HEK293 (cell line): ENCODE results near the gene ETV6.

Source experiments
- CTCF ChIA-PET: fragments of 350-600 bp; formaldehyde crosslinking; extraction: SDS; loops from one replicate; lab custom pipeline; 2021; ENCODE audit warnings: antibody characterized with exemption; lab: Yijun Ruan, JAX
- POLR2A ChIA-PET: fragments of 300-600 bp; formaldehyde crosslinking; extraction: SDS; loops from one replicate; lab custom pipeline; 2020; ENCODE audit warnings: antibody characterized with exemption, inconsistent platforms; lab: Yijun Ruan, JAX
- H3K27ac ChIP-seq: fragments of 200-500 bp; sonication (Bioruptor generic); 2 replicates; pipeline ENCODE4 v1.5.1; 2014; ENCODE audit warnings: low read depth, low read length, control low read depth, inconsistent platforms; ENCODE audit errors: extremely low read depth
- H3K36me3 ChIP-seq, 2 experiments: fragments of 200-500 bp in 1 of 2; sonication (Bioruptor generic) in 1 of 2; 1 replicate in 1 of 2; 2 replicates in 1 of 2; pipeline ENCODE4 v1.5.1; 2014 to 2017; ENCODE audit warnings: inconsistent platforms in 2 of 2, low read length in 2 of 2; ENCODE audit not compliant: control insufficient read depth in 2 of 2, insufficient read depth in 1 of 2
- H3K4me1 ChIP-seq: fragments of 200-500 bp; sonication (Bioruptor generic); 2 replicates; pipeline ENCODE4 v1.5.1; 2014; ENCODE audit warnings: mild to moderate bottlenecking, low read length, inconsistent platforms; ENCODE audit not compliant: control insufficient read depth, insufficient read depth
- H3K4me3 ChIP-seq: 2 replicates; pipeline ENCODE4 v1.5.1; 2011; ENCODE audit warnings: low read depth, mild to moderate bottlenecking, control low read depth, low read length, moderate library complexity
- H3K9me3 ChIP-seq: fragments of 200-500 bp; sonication (Bioruptor generic); 2 replicates; pipeline ENCODE4 v1.5.1; 2014; ENCODE audit warnings: low read depth, low read length, inconsistent platforms; ENCODE audit not compliant: control insufficient read depth, insufficient read depth
- BCL11B ChIP-seq: fragments of 450-650 bp; formaldehyde crosslinking; IDR thresholded peaks from 2 replicates; pipeline ENCODE4 v1.5.1; 2016; ENCODE audit warnings: low read depth, missing biosample characterization, missing genetic modification characterization
- HOXD13 ChIP-seq: sonication (generic); formaldehyde crosslinking; IDR thresholded peaks from 2 replicates; pipeline ENCODE4 v1.8.0; 2022; ENCODE audit warnings: missing genetic modification reagents, borderline replicate concordance
- SCRT1 ChIP-seq: fragments of 450-650 bp; formaldehyde crosslinking; IDR thresholded peaks from 2 replicates; pipeline ENCODE4 v1.5.1; 2016; ENCODE audit warnings: missing biosample characterization, missing genetic modification characterization, borderline replicate concordance
- ZBTB21 ChIP-seq: fragments of 450-650 bp; formaldehyde crosslinking; IDR thresholded peaks from 2 replicates; pipeline ENCODE4 v1.5.1; 2017; ENCODE audit warnings: missing biosample characterization, missing genetic modification characterization
- ZEB2 ChIP-seq: fragments of 450-650 bp; formaldehyde crosslinking; IDR thresholded peaks from 2 replicates; pipeline ENCODE4 v1.5.1; 2016; ENCODE audit warnings: missing biosample characterization, missing genetic modification characterization
- ZFP41 ChIP-seq: fragments of 450-650 bp; formaldehyde crosslinking; IDR thresholded peaks from 2 replicates; pipeline ENCODE4 v1.5.1; 2016; ENCODE audit warnings: missing biosample characterization, missing genetic modification characterization, borderline replicate concordance
- ZNF266 ChIP-seq: fragments of 450-650 bp; formaldehyde crosslinking; IDR thresholded peaks from 2 replicates; pipeline ENCODE4 v1.5.1; 2016; ENCODE audit warnings: missing biosample characterization, missing genetic modification characterization, low read depth
- ZNF324 ChIP-seq: fragments of 450-650 bp; formaldehyde crosslinking; IDR thresholded peaks from 2 replicates; pipeline ENCODE4 v1.5.1; 2016; ENCODE audit warnings: missing biosample characterization, missing genetic modification characterization
- ZNF521 ChIP-seq: fragments of 450-650 bp; formaldehyde crosslinking; IDR thresholded peaks from 2 replicates; pipeline ENCODE4 v1.5.1; 2017; ENCODE audit warnings: missing biosample characterization, mild to moderate bottlenecking, missing genetic modification characterization
- ZNF530 ChIP-seq: fragments of 450-650 bp; formaldehyde crosslinking; IDR thresholded peaks from 2 replicates; pipeline ENCODE4 v1.5.1; 2016; ENCODE audit warnings: low read depth, missing biosample characterization, missing genetic modification characterization
- ZNF555 ChIP-seq: fragments of 450-650 bp; formaldehyde crosslinking; conservative IDR thresholded peaks from 2 replicates; pipeline ENCODE4 v1.5.1; 2017; ENCODE audit warnings: missing biosample characterization, mild to moderate bottlenecking, missing genetic modification characterization, inconsistent platforms
- ZNF629 ChIP-seq: fragments of 450-650 bp; formaldehyde crosslinking; IDR thresholded peaks from 2 replicates; pipeline ENCODE4 v1.5.1; 2017; ENCODE audit warnings: missing biosample characterization, missing genetic modification characterization
- ZNF777 ChIP-seq: fragments of 450-650 bp; formaldehyde crosslinking; IDR thresholded peaks from 2 replicates; pipeline ENCODE4 v1.5.1; 2017; ENCODE audit warnings: missing biosample characterization, missing genetic modification characterization, borderline replicate concordance
- ZNF830 ChIP-seq: fragments of 450-650 bp; IDR thresholded peaks from 2 replicates; pipeline ENCODE4 v1.5.0; 2018; ENCODE audit warnings: missing biosample characterization, missing genetic modification characterization, low read depth, mild to moderate bottlenecking, moderate library complexity
- TF ChIP-seq, protein P1 (sequence below): fragments of 450-650 bp; formaldehyde crosslinking; optimal IDR thresholded peaks from 2 replicates; pipeline ENCODE3; 2016; ENCODE audit warnings: missing biosample characterization, mild to moderate bottlenecking, missing genetic modification characterization
- TF ChIP-seq, protein P2 (sequence below): fragments of 450-650 bp; formaldehyde crosslinking; IDR thresholded peaks from 2 replicates; pipeline ENCODE4 v1.5.1; 2016; ENCODE audit warnings: missing biosample characterization, missing genetic modification characterization, borderline replicate concordance
- TF ChIP-seq, protein P3 (sequence below): fragments of 450-650 bp; formaldehyde crosslinking; IDR thresholded peaks from 2 replicates; pipeline ENCODE4 v1.5.1; 2016; ENCODE audit warnings: missing biosample characterization, missing genetic modification characterization
- TF ChIP-seq, protein P4 (sequence below): fragments of 450-650 bp; formaldehyde crosslinking; IDR thresholded peaks from 2 replicates; pipeline ENCODE4 v1.5.1; 2016; ENCODE audit warnings: missing biosample characterization, missing genetic modification characterization
- TF ChIP-seq, protein P5 (sequence below): fragments of 450-650 bp; formaldehyde crosslinking; IDR thresholded peaks from 2 replicates; pipeline ENCODE4 v1.5.1; 2016; ENCODE audit warnings: missing biosample characterization, missing genetic modification characterization

ETV6 gene

DNA sequence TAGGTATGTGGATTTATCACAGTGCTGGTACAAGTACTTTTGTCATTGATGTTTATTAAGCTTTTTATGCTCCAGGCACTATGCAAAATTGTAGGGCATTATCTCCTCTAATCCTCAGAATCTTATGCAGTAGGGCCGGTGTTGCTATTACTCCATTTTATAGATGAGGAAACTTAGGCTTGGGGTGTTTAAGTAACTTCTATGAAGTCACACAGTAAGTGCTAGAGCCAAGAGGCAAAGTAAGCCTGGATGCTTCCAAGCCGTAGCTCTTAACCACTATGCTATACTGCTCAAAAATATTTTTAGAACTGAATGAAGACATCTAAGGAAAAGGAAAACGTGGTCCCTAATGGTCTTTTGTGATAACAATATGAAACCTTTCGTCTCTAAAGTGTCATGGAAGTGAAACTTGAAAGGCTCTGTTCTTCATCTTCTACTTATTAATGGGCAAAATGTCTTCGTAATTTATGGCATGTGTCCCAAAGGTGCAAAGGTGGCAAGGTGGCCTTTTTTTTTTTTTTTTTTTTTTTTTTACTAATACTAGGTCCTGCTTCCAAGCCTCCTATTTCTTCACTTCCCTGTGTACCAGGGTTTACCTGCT, 85.2 kb downstream of the ETV6 start:
- no peaks in the 10 kb centered on the region for H3K9me3 ChIP-seq
- H3K4me1 ChIP-seq, result no peaks in the 10 kb centered on the region
- no peaks in the 10 kb centered on the region for H3K36me3 ChIP-seq
- ChIA-PET POLR2A (no interaction called here), CTCF (interaction anchor here (0.6 to 2.0 kb wide), 10 partner anchors 10 to 298 kb away, joined by 3 to 5 read pairs (median 4); no protein-coding TSS in a partner anchor)
- H3K27ac ChIP-seq, result no peak overlapping the region
- H3K4me3 ChIP-seq, result no peak overlapping the region
- no peak for TF ChIP-seq ZFP41 (tag by site-specific recombination)
- TF ChIP-seq ZBTB21 (tag by site-specific recombination), result no peak
- no peak for TF ChIP-seq HOXD13 (CRISPR knock-in tag)
- no peak for TF ChIP-seq BCL11B (tag by site-specific recombination)
- TF ChIP-seq ZNF830 (tag by site-specific recombination), result no peak
- no peak for TF ChIP-seq ZNF629 (tag by site-specific recombination)

DNA sequence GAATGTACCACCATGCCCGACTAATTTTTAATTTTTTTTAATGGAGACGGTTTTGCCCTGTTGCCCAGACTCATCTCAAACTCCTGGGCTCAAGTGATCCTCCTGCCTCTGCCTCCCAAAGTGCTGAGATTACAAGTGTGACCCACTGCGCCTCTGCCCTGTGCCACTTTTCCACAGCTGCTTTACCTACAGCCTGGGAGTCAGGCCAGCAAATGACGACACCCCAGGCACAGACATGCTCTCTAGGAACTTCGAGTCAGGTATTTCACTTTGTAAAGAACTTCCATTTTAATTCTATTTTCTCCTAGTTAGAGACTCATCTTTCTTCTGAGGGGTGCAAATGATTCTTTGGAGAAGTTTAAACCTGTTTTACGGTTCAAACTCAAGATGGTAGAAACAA, 89.0 kb downstream of the ETV6 start:
- no peak overlapping the region for H3K27ac ChIP-seq
- no peak overlapping the region for H3K4me3 ChIP-seq
- H3K36me3 ChIP-seq, result no peaks in the 10 kb centered on the region
- H3K4me1 ChIP-seq, result no peaks in the 10 kb centered on the region
- POLR2A ChIA-PET, result no interaction called here
- CTCF ChIA-PET, result no interaction called here
- no peak for TF ChIP-seq ZNF777
- no peak for TF ChIP-seq ZEB2
- TF ChIP-seq, protein P1, sequence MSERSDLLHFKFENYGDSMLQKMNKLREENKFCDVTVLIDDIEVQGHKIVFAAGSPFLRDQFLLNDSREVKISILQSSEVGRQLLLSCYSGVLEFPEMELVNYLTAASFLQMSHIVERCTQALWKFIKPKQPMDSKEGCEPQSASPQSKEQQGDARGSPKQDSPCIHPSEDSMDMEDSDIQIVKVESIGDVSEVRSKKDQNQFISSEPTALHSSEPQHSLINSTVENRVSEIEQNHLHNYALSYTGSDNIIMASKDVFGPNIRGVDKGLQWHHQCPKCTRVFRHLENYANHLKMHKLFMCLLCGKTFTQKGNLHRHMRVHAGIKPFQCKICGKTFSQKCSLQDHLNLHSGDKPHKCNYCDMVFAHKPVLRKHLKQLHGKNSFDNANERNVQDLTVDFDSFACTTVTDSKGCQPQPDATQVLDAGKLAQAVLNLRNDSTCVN (tag by site-specific recombination), result no peak
- TF ChIP-seq, protein P2, sequence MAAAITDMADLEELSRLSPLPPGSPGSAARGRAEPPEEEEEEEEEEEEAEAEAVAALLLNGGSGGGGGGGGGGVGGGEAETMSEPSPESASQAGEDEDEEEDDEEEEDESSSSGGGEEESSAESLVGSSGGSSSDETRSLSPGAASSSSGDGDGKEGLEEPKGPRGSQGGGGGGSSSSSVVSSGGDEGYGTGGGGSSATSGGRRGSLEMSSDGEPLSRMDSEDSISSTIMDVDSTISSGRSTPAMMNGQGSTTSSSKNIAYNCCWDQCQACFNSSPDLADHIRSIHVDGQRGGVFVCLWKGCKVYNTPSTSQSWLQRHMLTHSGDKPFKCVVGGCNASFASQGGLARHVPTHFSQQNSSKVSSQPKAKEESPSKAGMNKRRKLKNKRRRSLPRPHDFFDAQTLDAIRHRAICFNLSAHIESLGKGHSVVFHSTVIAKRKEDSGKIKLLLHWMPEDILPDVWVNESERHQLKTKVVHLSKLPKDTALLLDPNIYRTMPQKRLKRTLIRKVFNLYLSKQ, result no peak
- TF ChIP-seq, protein P3, sequence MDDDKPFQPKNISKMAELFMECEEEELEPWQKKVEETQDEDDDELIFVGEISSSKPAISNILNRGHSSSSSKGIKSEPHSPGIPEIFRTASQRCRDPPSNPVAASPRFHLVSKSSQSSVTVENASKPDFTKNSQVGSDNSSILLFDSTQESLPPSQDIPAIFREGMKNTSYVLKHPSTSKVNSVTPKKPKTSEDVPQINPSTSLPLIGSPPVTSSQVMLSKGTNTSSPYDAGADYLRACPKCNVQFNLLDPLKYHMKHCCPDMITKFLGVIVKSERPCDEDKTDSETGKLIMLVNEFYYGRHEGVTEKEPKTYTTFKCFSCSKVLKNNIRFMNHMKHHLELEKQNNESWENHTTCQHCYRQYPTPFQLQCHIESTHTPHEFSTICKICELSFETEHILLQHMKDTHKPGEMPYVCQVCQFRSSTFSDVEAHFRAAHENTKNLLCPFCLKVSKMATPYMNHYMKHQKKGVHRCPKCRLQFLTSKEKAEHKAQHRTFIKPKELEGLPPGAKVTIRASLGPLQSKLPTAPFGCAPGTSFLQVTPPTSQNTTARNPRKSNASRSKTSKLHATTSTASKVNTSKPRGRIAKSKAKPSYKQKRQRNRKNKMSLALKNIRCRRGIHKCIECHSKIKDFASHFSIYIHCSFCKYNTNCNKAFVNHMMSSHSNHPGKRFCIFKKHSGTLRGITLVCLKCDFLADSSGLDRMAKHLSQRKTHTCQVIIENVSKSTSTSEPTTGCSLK, result no peak
- TF ChIP-seq ZNF555, result no peak
- TF ChIP-seq ZNF530 (tag by site-specific recombination), result no peak
- TF ChIP-seq ZNF324 (tag by site-specific recombination), result no peak
- TF ChIP-seq SCRT1 (tag by site-specific recombination), result no peak
- TF ChIP-seq, protein P4, sequence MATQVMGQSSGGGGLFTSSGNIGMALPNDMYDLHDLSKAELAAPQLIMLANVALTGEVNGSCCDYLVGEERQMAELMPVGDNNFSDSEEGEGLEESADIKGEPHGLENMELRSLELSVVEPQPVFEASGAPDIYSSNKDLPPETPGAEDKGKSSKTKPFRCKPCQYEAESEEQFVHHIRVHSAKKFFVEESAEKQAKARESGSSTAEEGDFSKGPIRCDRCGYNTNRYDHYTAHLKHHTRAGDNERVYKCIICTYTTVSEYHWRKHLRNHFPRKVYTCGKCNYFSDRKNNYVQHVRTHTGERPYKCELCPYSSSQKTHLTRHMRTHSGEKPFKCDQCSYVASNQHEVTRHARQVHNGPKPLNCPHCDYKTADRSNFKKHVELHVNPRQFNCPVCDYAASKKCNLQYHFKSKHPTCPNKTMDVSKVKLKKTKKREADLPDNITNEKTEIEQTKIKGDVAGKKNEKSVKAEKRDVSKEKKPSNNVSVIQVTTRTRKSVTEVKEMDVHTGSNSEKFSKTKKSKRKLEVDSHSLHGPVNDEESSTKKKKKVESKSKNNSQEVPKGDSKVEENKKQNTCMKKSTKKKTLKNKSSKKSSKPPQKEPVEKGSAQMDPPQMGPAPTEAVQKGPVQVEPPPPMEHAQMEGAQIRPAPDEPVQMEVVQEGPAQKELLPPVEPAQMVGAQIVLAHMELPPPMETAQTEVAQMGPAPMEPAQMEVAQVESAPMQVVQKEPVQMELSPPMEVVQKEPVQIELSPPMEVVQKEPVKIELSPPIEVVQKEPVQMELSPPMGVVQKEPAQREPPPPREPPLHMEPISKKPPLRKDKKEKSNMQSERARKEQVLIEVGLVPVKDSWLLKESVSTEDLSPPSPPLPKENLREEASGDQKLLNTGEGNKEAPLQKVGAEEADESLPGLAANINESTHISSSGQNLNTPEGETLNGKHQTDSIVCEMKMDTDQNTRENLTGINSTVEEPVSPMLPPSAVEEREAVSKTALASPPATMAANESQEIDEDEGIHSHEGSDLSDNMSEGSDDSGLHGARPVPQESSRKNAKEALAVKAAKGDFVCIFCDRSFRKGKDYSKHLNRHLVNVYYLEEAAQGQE (tag by site-specific recombination), result no peak
- TF ChIP-seq ZNF521 (tag by site-specific recombination), result no peak
- TF ChIP-seq, protein P5, sequence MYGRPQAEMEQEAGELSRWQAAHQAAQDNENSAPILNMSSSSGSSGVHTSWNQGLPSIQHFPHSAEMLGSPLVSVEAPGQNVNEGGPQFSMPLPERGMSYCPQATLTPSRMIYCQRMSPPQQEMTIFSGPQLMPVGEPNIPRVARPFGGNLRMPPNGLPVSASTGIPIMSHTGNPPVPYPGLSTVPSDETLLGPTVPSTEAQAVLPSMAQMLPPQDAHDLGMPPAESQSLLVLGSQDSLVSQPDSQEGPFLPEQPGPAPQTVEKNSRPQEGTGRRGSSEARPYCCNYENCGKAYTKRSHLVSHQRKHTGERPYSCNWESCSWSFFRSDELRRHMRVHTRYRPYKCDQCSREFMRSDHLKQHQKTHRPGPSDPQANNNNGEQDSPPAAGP, result no peak
- no peak for TF ChIP-seq ZNF266 (tag by site-specific recombination)
- H3K9me3 ChIP-seq, result no peaks in the 10 kb centered on the region
